ENCODE data around the gene NFE2L2. TPM values are rescaled to one million over a fixed set of nuclear protein-coding genes. Genes with fewer than 3 reads are reported as not detected.

Gene NFE2L2
- total and polyA plus RNA-seq, 2 experiments from 2014 or later: 35.0 to 39.1 TPM

- H3K36me3 Mint-ChIP-seq (ENCODE audit: low read depth): peaks cover 41% of the 10 kb centered on the region
- H3K36me3 ChIP-seq (ENCODE audit: insufficient read depth): peaks cover 31% of the 10 kb centered on the region
- H3K27ac ChIP-seq (ENCODE audit: low read depth): peak overlapping the region; percentile 72; the same call in 1 of the 2 replicates
Measured at GRCh38 chr2:177229442-177230242, 34.9 kb downstream of the NFE2L2 start.

More at GRCh38 chr2:177229442-177230242, 34.9 kb downstream of the NFE2L2 start:
- Histone ChIP-seq H2AFZ (no peak overlapping the region), H4K20me1 (replicated peaks; ENCODE audit: insufficient read depth) (peaks cover 12% of the 10 kb centered on the region; the same call in 1 of the 2 replicates), H3K4me2 (no peak overlapping the region), H3K4me1 (ENCODE audit: insufficient read depth) (peaks cover 9% of the 10 kb centered on the region), H3K9me2 (ENCODE audit: insufficient read depth) (no peaks in the 10 kb centered on the region), H3K27me3 (ENCODE audit: insufficient read depth) (no peaks in the 10 kb centered on the region), H3K4me3 (no peak overlapping the region), H3F3A (replicated peaks; ENCODE audit: low read depth) (peaks cover 2% of the 10 kb centered on the region; the same call in 1 of the 2 replicates), H3K79me2 (replicated peaks; ENCODE audit: insufficient read depth) (no peaks in the 10 kb centered on the region; the same call in 1 of the 2 replicates)
- DNase-seq (ENCODE audit: low spot score): no peak
- peaks cover 5% of the 10 kb centered on the region for H3K27me3 Mint-ChIP-seq (ENCODE audit: insufficient read depth, low read depth, poor library complexity)
- peak overlapping the region; percentile 55; the same call in 1 of the 2 replicates for H3K27ac Mint-ChIP-seq
- ATAC-seq: no peak
- peak; percentile 20; the same call in 1 of the 2 replicates for TF ChIP-seq POLR2AphosphoS5 (IDR thresholded peaks at IDR 0.05; ENCODE audit: low read depth)
- no peak for TF ChIP-seq ETS1 (IDR thresholded peaks at IDR 0.05)
- TF ChIP-seq STAT1 (IDR thresholded peaks at IDR 0.05; ENCODE audit: unreplicated experiment): no peak
- TF ChIP-seq ZNF462 (CRISPR knock-in tag; IDR thresholded peaks at IDR 0.05): no peak
- TF ChIP-seq NANOG (IDR thresholded peaks at IDR 0.05; ENCODE audit: borderline replicate concordance): no peak
- no peak for TF ChIP-seq JUNB (IDR thresholded peaks at IDR 0.05; ENCODE audit: unreplicated experiment)
- no peak for TF ChIP-seq CTCF (conservative IDR thresholded peaks at IDR 0.05; ENCODE audit: low read depth in 2 of 2)
- TF ChIP-seq REST (IDR thresholded peaks at IDR 0.05; ENCODE audit: unreplicated experiment): no peak
- TF ChIP-seq ZNF114 (CRISPR knock-in tag; IDR thresholded peaks at IDR 0.05): no peak
- H3K4me3 Mint-ChIP-seq: no peak overlapping the region
- peaks cover 17% of the 10 kb centered on the region; the same call in 2 of the 3 replicates for H3K4me1 Mint-ChIP-seq
- H3K9me3 Mint-ChIP-seq: no peaks in the 10 kb centered on the region; the same call in 2 of the 3 replicates

Data from GM23338 (cell line).